HUES6 (cell line): Measurements from ENCODE around the gene CHST9.

ENCODE experiments used
- H3K27ac ChIP-seq: 2 replicates; pipeline ENCODE4 v1.7.0; 2013; ENCODE audit warnings: low read depth, mild to moderate bottlenecking, low read length, inconsistent platforms
- H3K27me3 ChIP-seq: 2 replicates; pipeline ENCODE4 v1.6.1; 2013; ENCODE audit warnings: low read length; ENCODE audit not compliant: control insufficient read depth, insufficient read depth
- H3K36me3 ChIP-seq: 2 replicates; pipeline ENCODE4 v1.6.1; 2013; ENCODE audit warnings: low read length; ENCODE audit not compliant: control insufficient read depth, insufficient read depth
- H3K4me1 ChIP-seq: 2 replicates; pipeline ENCODE4 v1.6.1; 2013; ENCODE audit warnings: low read length; ENCODE audit not compliant: control insufficient read depth, insufficient read depth
- H3K4me3 ChIP-seq: 2 replicates; pipeline ENCODE4 v1.5.1; 2013; ENCODE audit warnings: low read depth, low read length
- H3K9ac ChIP-seq: one replicate; pipeline ENCODE4 v1.6.1; 2013; ENCODE audit warnings: mild to moderate bottlenecking, low read length
- H3K9me3 ChIP-seq: 2 replicates; pipeline ENCODE4 v1.6.1; 2013; ENCODE audit warnings: low read depth, low read length; ENCODE audit not compliant: control insufficient read depth, insufficient read depth

CHST9 gene

DNA sequence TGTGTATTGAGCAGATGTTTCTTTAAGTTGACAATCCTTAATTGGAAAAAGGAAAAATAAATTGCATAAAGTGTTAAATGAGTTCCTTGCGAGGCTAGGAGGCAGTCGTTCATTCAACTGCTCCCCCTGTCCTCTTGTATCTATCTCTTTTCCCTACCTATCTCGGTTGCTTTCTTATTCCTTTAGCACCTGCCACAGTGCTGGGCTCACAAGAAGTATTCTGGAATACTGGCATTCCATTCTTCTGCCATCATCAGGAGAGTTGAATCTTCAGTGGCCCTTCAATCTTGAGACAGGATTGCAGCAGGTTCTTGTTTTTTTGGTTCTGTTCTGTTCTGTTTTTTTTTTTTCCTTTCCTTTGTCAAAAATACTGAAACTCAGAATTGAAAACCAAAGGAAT, 176.5 kb downstream of the CHST9 start:
- no peaks in the 10 kb centered on the region for H3K27me3 ChIP-seq
- H3K9ac ChIP-seq = no peak overlapping the region
- H3K4me3 ChIP-seq = no peak overlapping the region
- peaks cover 3% of the 10 kb centered on the region; the same call in 1 of the 2 replicates for H3K4me1 ChIP-seq
- H3K9me3 ChIP-seq = no peaks in the 10 kb centered on the region
- no peaks in the 10 kb centered on the region for H3K36me3 ChIP-seq
- no peak overlapping the region for H3K27ac ChIP-seq

DNA sequence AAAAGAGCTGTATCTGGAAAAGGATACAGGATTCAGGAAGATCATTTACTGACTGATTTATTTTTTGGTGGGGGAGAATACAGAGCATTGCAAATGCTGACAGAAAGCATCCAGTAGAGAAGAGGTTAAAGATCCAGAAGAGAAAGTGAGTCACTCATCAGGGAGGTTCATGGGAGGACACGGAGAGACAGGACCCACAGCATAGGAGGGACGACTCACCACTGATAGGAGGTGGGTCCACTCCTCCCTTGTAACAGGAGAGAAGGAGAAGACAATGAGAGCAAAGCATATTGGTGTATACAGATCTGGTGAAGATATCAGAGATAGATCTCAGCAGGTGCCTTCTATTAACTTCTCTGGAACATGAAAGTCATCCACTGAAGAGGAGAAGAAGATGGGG, 177.2 kb downstream of the CHST9 start:
- Histone ChIP-seq H3K4me1 (peaks cover 3% of the 10 kb centered on the region; the same call in 1 of the 2 replicates), H3K36me3 (no peaks in the 10 kb centered on the region), H3K9ac (no peak overlapping the region), H3K4me3 (no peak overlapping the region), H3K9me3 (no peaks in the 10 kb centered on the region), H3K27ac (no peak overlapping the region), H3K27me3 (no peaks in the 10 kb centered on the region)

DNA sequence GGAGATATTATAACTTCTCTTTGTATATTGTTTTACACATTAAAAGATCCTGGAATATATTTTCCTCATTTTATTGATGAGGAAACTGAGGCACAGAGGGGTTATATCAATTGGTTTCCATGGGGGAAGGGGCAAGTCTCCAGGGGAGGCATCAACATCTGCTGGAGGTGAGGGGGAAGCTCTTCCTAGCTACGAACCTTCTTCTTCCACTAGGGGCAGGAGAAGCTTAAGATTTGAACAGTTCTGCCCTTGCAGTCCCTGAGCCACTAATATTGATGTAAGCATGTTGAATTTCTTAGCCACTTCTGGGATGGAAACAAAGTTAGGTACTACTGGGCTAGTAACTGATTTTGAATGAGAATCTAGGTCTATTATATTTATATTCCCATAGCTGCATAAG, 179.5 kb downstream of the CHST9 start:
- Histone ChIP-seq H3K36me3 (no peaks in the 10 kb centered on the region), H3K9ac (no peak overlapping the region), H3K4me1 (peaks cover 3% of the 10 kb centered on the region; the same call in 1 of the 2 replicates), H3K27ac (no peak overlapping the region), H3K9me3 (no peaks in the 10 kb centered on the region), H3K4me3 (no peak overlapping the region), H3K27me3 (no peaks in the 10 kb centered on the region)

DNA sequence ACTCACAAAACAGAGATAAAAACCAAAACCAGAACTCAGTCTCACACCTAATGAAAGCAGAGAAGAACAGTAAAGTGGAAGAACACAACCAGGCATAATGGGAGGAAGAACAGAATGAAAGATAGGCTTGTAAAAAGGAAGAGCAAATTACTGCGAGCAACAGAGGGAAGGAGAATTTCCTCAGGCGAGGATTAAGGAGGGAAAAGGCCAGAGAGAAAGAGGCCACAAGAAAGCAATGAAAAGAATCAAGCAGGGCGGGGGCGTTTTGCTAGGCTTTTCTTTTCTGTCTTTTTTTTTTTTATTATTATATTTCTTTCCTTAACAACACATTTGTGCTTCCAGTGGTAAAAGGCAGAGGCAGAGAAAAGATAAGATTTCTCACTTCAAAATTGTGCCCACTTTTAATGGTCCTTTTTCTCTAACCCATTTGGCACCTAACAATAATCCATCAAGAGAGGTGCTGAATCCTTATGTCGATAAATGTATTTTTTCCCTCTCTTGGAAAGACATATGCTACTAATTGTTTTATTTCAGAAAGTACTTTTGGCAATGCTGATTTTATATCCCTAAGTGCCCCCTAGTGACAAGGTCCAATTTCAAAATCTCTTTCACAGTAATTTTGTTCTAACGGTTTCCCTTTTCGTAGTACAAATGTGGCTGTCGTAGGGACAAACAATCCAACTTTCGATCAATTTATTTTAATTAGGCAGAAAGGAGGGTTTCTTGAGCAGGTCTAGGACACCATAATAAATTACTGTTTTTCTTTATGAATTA, 180.9 kb downstream of the CHST9 start:
- H3K9ac ChIP-seq = no peak overlapping the region
- no peak overlapping the region for H3K27ac ChIP-seq
- H3K36me3 ChIP-seq = no peaks in the 10 kb centered on the region
- no peaks in the 10 kb centered on the region for H3K9me3 ChIP-seq
- no peak overlapping the region for H3K4me3 ChIP-seq
- H3K4me1 ChIP-seq = peaks cover 3% of the 10 kb centered on the region; the same call in 1 of the 2 replicates
- H3K27me3 ChIP-seq = no peaks in the 10 kb centered on the region

DNA sequence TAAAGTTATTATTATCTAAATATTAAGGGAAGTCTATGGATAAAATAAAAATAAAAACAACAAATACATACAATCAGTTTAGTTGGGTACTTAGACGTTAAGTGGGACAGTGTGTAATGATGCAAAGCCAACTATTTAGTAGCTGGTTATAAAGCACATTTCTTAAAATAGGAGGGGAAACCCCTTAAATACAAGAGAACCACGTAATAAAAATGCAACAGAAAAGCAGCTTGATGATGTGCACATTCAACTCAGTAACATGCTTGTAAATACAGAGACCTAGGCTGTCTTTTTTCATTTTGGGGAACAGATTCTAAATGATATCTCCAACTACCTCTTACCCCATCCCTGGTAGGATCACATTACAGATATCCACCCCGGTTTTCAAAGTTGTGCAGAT, 185.3 kb downstream of the CHST9 start:
- no peak overlapping the region for H3K27ac ChIP-seq
- no peaks in the 10 kb centered on the region for H3K36me3 ChIP-seq
- H3K9me3 ChIP-seq = no peaks in the 10 kb centered on the region
- no peak overlapping the region for H3K9ac ChIP-seq
- no peak overlapping the region for H3K4me3 ChIP-seq
- no peaks in the 10 kb centered on the region for H3K4me1 ChIP-seq
- H3K27me3 ChIP-seq = no peaks in the 10 kb centered on the region

DNA sequence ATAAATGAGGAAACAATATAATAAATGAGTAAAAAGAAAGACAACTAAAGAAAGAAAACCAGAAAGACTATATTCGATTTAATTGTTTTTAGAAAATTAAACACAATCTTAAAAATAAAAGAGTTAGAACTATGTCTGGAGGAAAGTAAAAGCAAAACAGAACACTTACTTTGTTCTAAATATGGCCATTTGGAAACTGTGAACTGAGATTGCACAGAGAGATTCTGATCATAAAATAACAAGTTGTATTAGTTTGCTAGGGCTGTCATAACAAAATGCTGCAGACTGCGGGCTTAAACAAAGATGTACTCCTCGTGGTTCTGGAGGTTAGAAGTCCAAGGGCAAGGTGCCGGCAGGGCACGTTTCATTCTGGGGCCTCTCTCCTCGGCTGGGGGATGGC, 191.5 kb downstream of the CHST9 start:
- no peaks in the 10 kb centered on the region for H3K4me1 ChIP-seq
- no peak overlapping the region for H3K27ac ChIP-seq
- H3K36me3 ChIP-seq = no peaks in the 10 kb centered on the region
- H3K4me3 ChIP-seq = no peak overlapping the region
- 0 out of 2 replicates have a peak, but pooled peaks cover 7% of the 10 kb centered on the region for H3K9me3 ChIP-seq
- H3K27me3 ChIP-seq = no peaks in the 10 kb centered on the region
- no peak overlapping the region for H3K9ac ChIP-seq

DNA sequence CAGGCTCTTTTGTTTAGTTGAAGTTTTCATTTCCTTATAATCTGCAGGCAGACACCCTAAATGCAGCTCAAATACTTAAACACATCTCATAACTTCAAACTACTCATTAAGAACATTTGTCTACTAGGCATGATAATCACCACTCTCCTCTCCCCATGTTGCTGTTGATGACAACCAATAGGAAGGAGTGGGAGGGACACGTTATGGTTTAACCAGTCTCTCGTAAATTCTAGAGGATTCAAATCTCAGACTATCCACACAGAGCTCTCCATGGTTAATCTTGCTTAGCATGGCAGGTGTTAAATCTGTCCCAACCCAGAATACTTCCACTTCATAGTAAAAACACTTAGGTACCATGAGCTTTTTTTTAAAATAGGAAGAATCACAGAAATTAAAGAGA, 192.2 kb downstream of the CHST9 start:
- Histone ChIP-seq H3K27me3 (no peaks in the 10 kb centered on the region), H3K9me3 (0 out of 2 replicates have a peak, but pooled peaks cover 7% of the 10 kb centered on the region), H3K4me3 (no peak overlapping the region), H3K9ac (no peak overlapping the region), H3K27ac (no peak overlapping the region), H3K36me3 (no peaks in the 10 kb centered on the region), H3K4me1 (no peaks in the 10 kb centered on the region)

DNA sequence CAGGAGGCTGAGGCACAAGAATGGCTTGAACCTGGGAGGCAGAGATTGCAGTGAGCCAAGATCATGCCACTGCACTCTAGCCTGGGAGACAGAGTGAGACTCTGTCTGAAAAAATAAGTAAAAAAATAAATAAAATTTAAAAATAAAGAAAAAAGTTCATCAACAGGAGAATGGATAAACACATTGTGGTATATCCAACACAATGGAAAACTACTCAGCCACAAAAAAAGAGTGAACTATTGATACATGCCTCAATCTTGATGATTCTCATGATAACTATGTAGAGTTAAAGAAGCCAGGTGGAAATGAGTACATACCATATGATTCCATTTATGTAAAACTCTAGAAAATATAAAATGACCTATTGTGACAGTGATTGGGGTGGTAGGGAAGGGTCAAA, 195.3 kb downstream of the CHST9 start:
- H3K36me3 ChIP-seq = no peaks in the 10 kb centered on the region
- no peaks in the 10 kb centered on the region for H3K27me3 ChIP-seq
- no peaks in the 10 kb centered on the region for H3K4me1 ChIP-seq
- 0 out of 2 replicates have a peak, but pooled peaks cover 7% of the 10 kb centered on the region for H3K9me3 ChIP-seq
- H3K4me3 ChIP-seq = no peak overlapping the region
- no peak overlapping the region for H3K27ac ChIP-seq
- H3K9ac ChIP-seq = no peak overlapping the region

DNA sequence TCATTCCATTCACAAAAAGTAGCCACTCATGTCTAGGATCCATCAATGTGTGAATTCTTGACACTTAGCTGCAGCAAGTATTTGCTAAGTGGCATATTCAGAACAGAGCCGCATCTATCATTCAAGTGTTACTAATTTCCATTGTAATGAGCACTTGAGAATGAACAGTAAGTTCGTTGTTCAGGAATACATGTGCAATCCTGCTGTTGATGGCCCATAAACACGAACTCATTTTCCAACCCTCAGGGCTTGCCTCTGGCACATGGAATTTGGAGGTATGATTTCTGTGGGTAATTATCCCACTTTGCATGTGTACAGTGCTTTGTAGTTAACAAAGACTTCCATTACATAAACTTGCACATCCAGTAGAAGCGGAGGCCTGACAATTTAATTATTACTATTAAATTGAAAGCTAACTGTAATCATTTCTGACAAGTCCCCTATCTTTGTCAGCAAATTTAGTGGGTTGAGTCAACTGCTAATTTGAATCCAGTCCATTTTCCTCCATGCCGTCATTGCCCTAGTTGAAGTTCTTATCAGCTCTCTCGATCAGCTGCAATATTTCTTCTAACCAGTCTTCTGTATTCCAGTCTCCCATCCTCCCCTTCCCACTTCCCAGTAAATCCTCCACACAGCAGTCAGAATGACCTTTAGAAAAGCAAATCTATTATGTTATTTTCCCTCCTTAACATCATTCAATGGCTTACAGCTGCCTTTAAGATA, 203.6 kb downstream of the CHST9 start:
- no peak overlapping the region for H3K9ac ChIP-seq
- H3K4me1 ChIP-seq = peaks cover 4% of the 10 kb centered on the region; the same call in 1 of the 2 replicates
- no peaks in the 10 kb centered on the region for H3K36me3 ChIP-seq
- H3K4me3 ChIP-seq = no peak overlapping the region
- H3K27ac ChIP-seq = no peak overlapping the region
- no peaks in the 10 kb centered on the region for H3K9me3 ChIP-seq
- no peaks in the 10 kb centered on the region for H3K27me3 ChIP-seq

DNA sequence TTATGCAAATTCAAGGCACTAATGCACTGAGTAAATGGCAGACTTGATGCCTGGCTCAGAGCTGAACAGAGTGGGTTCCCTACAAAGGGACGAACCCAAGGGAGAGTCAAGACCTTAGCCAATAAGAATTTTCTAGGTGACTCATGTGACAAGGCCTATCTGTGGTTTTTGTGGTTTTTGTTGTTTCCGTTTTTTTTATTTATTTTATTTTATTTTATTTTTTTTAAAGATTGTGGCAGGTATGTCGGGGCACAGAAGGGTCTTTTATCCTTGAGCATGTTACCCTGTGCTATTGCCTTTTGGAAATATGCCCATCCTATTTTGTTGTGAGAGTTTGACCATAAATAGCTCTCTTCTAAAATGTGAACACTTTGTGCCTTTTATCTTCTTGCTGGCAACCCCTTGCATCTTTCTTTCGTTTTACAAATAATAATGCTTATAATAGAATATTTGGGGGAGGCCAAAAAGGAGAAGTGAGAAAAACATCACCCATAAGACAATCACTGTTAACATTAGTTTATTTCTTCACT, 206.2 kb downstream of the CHST9 start:
- Histone ChIP-seq H3K9me3 (no peaks in the 10 kb centered on the region), H3K36me3 (no peaks in the 10 kb centered on the region), H3K9ac (no peak overlapping the region), H3K4me1 (peaks cover 7% of the 10 kb centered on the region; the same call in 1 of the 2 replicates), H3K27ac (no peak overlapping the region), H3K27me3 (no peaks in the 10 kb centered on the region), H3K4me3 (no peak overlapping the region)

DNA sequence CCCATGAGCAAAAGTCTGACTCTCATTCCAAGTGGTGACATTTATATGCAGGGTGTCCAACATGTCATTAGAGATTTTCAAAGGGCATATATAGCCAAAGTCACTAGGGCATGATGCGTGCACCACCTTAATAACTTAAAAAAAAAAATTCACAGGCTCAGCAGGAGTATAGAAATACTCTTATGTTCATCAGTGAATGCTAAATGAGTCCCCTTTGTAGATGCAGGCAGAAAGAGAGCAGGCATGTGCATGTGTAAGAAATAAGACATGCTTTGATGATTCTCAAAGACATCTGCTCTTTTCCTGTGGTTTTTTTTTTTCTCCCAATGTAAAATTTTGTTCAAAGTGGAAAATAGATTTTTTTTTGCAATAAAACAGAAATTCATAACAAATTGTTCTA, 207.3 kb downstream of the CHST9 start:
- H3K9ac ChIP-seq = no peak overlapping the region
- no peak overlapping the region for H3K4me3 ChIP-seq
- no peaks in the 10 kb centered on the region for H3K27me3 ChIP-seq
- H3K4me1 ChIP-seq = peaks cover 7% of the 10 kb centered on the region; the same call in 1 of the 2 replicates
- H3K27ac ChIP-seq = no peak overlapping the region
- H3K36me3 ChIP-seq = no peaks in the 10 kb centered on the region
- no peaks in the 10 kb centered on the region for H3K9me3 ChIP-seq
